NCI-H345 treated with DMSO at 0.1 percent for 48 hours (cell line): ENCODE measurements around the gene PDCD4.
A peak's percentile ranks its signal among the peaks of the same experiment; 100 is the strongest.

Experiments
- DNase-seq: peaks from one replicate; lab custom pipeline; 2025; ENCODE audit not compliant: unreplicated experiment; lab: John Stamatoyannopoulos, UW

The PDCD4 gene

GRCh38 chr10:110841767-110842267 is 29.9 kb upstream of the PDCD4 start:
- DNase-seq: no peak

- DNase-seq: no peak
Measured at GRCh38 chr10:110842326-110842904, 29.3 kb upstream of the PDCD4 start.

GRCh38 chr10:110843031-110843430 is 28.7 kb upstream of the PDCD4 start:
- no peak for DNase-seq

DNA sequence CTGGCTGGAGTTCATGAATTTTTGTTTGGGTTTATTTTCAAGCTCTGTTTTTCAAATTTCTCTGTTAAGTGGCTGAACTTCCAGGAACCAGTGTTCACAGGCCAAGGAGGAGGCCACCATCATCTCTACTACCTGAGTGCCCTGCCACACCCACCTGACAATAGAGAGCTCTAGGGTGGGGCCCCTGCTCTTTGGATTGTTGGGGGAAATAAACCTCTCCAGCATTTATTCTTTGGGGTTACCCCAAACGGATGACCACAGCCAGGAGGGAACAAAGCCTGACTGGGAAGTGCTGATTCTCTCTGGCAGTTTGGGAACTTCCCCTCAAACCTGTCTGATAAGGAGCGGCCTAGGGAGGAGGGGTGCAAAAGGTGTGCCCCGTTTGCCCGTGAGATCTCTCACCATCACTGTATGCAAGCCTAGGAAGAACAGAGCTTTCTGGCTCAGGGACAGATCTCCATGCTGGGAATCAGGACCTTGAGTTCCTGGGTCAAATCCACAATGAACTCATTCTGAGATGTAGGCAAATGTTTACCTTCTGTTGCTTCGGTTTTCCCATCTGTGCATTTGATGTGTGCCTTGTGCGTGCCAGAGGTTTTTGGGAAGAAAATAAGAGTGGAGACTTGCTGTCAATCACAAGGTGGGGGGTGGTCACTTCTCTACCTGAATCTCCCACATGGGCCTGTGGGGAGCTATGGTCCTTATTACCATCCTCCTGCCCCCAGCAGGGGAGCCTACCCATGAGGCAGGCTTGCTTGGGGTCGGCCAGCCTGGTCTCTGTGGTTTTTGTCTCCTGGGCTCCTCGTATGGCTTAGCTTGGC is 27.7 kb upstream of the PDCD4 start:
- no peak for DNase-seq

- DNase-seq: no peak
Measured at GRCh38 chr10:110844617-110844881, 27.2 kb upstream of the PDCD4 start.

DNA sequence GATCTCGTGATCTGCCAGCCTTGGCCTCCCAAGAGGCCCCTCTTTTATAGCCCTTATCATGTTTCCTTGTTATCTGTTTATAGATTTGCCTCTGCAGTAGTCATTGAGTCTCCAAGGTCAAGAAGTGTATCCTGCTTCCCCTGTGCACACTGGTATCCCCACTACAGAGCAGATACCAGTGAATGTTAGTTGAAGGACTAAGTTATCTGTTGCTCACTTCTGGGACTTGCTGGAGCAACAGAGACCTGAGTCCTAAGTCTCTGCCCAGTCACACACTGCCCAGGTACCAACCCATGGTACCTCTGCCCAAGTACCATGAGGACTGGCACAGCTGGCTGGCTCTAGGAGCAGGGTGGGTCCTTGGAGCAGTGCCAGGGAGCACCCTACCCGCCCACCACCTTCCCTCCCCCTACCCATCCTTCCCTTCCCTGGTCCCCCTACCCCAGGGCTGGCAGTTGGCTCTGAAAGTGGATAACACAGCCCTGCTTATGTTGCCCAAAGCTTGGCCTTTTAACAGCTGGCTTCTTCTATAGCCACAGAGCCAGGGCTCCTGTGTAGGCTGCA is 26.5 kb upstream of the PDCD4 start:
- no peak for DNase-seq

- DNase-seq: no peak
Measured at GRCh38 chr10:110845756-110846620, 25.7 kb upstream of the PDCD4 start.

DNA sequence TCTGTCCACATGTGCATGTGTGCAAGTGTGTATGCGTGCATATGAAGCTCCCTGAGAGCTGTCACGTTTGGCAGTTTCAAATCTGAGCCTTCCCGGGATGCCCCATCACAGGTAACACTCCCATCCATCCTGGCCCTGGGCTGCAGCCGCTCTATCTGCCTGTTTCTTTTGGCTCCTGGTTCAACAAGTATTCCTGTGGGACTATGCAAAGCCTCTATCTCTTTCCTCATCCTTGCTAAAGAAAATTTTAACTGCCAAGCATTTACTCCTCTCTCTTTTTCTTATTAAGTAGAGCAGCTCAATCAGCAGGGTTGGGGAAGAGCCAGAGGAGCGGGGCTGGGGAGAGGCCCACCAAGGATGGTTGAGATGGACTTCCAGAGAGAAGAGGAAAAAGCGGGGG is 24.4 kb upstream of the PDCD4 start:
- DNase-seq: no peak

DNA sequence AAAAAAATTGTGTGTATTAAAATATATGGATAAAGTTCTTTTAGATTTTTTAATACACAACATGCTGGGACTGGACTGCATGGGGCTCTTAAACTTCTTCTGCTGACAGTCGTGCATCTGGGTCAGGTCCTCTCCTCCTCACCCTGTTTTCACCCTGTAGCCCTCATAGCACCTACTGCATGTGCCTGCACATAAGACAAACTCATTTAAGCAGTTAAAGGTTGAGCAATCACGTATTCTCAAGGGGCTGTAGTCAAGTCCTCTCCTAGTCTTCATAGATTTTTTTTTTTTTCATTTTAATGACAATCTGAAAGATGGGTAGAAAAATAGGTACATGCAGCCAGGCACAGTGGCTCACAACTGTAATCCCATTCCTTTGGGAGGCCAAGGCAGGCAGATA is 23.6 kb upstream of the PDCD4 start:
- DNase-seq: no peak

- DNase-seq: no peak
Measured at GRCh38 chr10:110850099-110850498, 21.6 kb upstream of the PDCD4 start.

DNA sequence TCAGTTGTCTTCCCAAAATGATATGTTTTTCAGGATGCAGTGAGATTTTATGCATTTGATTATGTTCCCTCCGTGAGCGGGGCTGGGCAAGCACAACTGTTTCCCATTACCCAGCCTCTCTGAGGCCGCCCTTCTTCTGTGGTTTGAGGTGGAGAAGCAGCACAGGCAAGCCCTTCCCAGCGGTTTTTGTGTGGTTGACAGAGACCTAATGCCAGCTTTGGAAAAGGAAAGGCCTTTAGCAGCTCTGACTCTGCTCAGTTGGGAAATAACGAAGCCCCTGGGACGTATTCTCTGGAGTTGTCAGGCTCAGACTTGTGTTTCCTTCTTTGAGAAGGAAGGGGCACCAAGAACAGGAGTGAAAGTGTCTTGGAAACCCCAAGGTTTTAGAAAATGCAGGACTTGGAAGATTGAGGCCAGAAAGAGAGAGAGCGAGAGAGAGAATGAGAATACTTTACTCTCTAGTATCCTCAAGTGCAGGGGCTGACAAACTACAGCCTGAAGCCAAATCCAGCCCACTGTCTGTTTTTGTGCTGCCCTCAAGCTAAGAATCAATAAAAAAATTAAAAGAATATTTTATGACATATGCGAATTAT is 20.6 kb upstream of the PDCD4 start:
- DNase-seq: no peak

GRCh38 chr10:110852255-110852896 is 19.4 kb upstream of the PDCD4 start:
- DNase-seq: no peak

DNA sequence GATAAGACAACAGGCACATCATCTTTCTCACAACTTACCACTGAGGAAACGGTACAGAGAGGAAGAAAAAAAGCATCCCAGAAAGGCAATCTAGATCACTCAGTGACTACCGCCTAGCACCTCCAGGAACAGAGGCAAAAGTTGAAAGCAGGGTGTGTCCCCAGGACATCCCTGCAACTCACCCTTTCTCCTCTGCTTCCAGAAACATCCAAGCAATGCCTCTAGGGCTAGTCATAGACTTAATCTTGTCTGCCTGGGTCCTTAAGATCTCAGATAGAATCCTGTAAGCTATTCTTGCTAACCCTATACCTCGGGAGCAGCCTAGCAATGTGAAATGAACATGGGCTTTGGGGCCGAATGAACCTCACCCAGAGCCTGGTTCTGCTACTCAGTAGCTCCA is 18.8 kb upstream of the PDCD4 start:
- DNase-seq: no peak

GRCh38 chr10:110853921-110854605 is 17.7 kb upstream of the PDCD4 start:
- no peak for DNase-seq

DNA sequence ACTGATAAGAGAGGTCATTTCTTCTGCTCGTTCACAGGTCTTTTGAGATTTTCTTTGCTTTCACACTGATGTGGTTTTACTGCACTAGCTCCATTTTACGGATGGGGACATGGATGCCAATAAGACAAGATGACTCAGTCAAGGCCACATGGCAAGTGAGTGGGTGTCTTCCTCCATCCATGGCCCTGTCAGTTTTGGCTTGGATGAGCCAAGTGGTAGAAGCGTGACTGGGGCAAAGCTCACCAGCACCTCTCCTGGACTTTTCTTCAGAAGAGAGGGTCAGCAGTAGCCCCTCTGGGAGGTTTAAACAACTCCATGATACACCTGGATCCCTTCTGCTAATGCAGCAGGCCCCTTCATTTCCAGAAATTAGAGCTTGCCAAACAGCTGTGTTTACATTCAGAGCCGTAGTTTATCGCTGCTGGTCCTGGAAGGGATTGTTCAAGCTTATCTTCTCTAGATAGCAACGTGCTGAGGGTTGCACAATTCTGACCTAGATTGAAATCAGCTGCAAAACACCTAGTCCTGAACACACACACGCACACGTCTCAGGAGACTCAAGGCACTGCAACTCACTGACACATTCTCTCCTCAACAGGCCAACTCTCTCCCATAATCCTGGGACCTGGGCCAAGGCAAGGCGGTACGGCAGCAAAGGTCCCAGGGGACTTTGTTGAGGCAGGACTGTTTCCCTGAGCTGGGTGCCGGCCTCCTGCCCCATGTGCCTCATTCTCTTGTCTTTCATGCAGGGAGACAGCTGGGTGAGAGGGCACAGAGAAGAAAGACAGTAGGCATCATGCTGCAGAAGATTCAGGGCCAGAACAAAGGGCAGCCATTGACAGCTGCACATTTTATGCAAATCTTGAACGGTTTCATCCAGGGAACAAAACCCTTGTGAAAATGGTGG is 14.2 kb upstream of the PDCD4 start:
- peak; percentile 65 for DNase-seq

GRCh38 chr10:110858297-110858934 is 13.3 kb upstream of the PDCD4 start:
- DNase-seq: no peak

DNA sequence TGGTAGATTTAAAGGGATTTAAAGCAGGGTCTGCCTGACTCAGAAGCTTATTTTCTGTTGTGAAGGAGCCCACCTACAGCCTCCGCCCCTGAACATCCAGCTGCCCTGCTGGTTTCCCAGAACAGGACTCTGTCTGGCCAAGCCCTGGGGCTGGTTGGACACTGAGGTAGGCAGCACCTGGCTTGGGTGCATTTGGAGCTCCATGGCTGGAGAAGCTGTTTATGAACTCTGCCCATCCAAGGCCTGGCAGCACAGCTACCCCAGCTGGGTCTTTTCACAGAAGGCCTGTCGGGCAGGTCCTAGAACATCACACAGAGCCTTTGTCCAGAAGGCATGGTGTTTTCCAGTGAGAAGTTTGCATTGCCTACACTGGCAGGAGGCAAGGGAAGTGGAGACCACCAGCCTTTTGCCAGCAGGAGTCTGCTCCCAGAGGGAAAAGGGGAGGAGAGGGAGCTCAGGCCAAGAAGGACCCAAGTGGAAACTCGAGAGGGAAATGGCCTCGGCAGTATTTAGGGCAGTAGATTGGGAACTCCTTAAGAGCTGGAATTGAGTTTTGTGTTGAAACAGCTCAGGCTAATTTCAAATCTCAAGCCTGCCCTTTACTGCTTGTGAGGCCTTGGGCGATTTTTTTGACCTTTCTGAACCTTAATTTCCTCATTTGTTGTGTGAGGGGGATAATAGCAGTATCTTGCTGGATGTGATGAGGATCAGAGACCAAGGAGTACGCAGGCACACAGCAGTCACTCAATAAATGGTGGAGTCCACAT is 12.3 kb upstream of the PDCD4 start:
- no peak for DNase-seq

DNA sequence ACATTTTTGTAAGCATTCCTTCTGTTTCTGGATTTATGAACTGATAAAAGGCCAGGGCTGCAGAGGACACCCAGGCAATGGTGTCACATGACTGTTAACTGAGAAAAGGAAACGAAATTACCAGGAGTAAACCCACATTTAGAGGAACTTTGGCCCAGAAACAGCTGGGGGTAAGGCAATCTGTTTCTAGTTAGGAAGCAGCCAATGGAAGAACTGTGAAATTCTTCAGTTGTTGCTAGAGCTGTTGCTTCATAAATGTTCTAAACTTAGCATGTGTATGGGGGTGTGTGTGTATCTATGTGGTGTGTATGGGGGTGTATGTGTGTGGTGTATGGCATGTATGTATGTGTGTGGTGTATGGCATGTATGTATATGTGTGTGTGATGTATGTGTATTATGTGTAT is 11.8 kb upstream of the PDCD4 start:
- DNase-seq: no peak
